Testis (tissue), 3 donors: ENCODE data around the gene ILKAP. TPM values are rescaled to one million over a fixed set of nuclear protein-coding genes. Genes with fewer than 3 reads are reported as not detected.

Experiments used
- DNase-seq: peaks from one replicate; pipeline ENCODE4 v3.0.0-alpha.2; 2019
- H3K27ac ChIP-seq, 2 donors: fragments of 200-600 bp; sonication (generic); one replicate each; pipeline ENCODE4 v1.5.1; 2019
- H3K27me3 ChIP-seq: fragments of 200-600 bp; sonication (generic); one replicate; pipeline ENCODE4 v1.5.1; 2019
- H3K36me3 ChIP-seq: fragments of 200-600 bp; sonication (generic); one replicate; pipeline ENCODE4 v1.5.1; 2017; ENCODE audit warnings: low read depth; ENCODE audit errors: missing control alignments
- H3K4me1 ChIP-seq: fragments of 200-600 bp; sonication (generic); one replicate; pipeline ENCODE4 v1.5.1; 2019
- H3K4me3 ChIP-seq, 2 donors: fragments of 200-600 bp; sonication (generic); one replicate each; pipeline ENCODE4 v1.5.1; 2017 to 2019
- H3K9me3 ChIP-seq: fragments of 200-600 bp; sonication (generic); one replicate; pipeline ENCODE4 v1.5.1; 2017
- POLR2A ChIP-seq: fragments of 450-650 bp; IDR thresholded peaks from one replicate; pipeline ENCODE4 v1.6.1; 2017; ENCODE audit warnings: antibody characterized with exemption, mild to moderate bottlenecking, moderate library complexity
- WGBS, 2 donors: methylation state at CpG; one replicate each; pipeline ENCODE4 v1.1.5; 2018; 5-methylcytosine and 5-hydroxymethylcytosine counted together
- intact Hi-C: fragments of 100-400 bp; cut with DNase I; formaldehyde crosslinking; loops from one replicate; pipeline ENCODE4 v1.15.1; 2023; ENCODE audit warnings: low total_unique reads
- polyA plus RNA-seq: library from polyadenylated mRNA; stranded (reverse); fragments of 350-450 nt; fragmentation: Illumina TruSeq; extraction: RNeasy Lipid Tissue Mini Kit (QIAGEN cat#74804); gene quantifications from one replicate; pipeline ENCODE4 v1.2.3, GENCODE V29; 2014; ENCODE audit warnings: low read depth, low replicate concordance; ENCODE audit not compliant: insufficient read depth
- total RNA-seq, 2 donors: library from RNA; depleted of rRNA; stranded (reverse); fragments of >200 nt; gene quantifications; one replicate each; pipeline ENCODE4 v1.2.3, GENCODE V29; 2016
- TF ChIP-seq, protein P1 (sequence below), 3 experiments: fragments of 450-650 bp in 2 of 3; fragments of 200-600 bp in 1 of 3; sonication (generic) in 1 of 3; IDR thresholded peaks; one replicate each; pipeline ENCODE4 v1.5.1; 2016 to 2019; ENCODE audit warnings: antibody characterized with exemption in 3 of 3, mild to moderate bottlenecking in 2 of 3, moderate library complexity in 1 of 3

ILKAP gene
- total and polyA plus RNA-seq, 3 donors from 2014 or later, result 44.8 to 65.3 (median 59.8) TPM

DNA sequence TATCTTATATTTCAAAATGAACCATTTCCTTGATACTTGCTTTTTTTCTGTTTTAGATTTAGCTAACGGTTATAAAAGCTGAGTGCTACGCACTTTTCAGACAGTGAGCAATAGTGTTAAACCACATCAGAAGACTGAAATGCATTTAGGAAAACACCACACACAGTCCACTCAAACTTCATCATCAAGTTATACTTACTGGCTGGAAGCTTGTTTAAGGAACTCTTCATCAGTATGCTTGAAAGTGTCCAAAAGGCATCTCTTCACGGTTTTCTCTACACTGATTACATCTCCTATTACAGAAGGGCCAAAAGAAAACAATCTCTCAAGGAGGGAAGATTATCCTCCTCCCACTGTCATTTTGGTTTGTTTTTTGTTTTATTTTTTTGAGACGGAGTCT is 19.7 kb downstream of the ILKAP start:
- 86 to 88% methylated on average over 4 of the region's 4 CpGs for WGBS, 2 donors
- no peak overlapping the region for H3K27ac ChIP-seq
- TF ChIP-seq, protein P1, sequence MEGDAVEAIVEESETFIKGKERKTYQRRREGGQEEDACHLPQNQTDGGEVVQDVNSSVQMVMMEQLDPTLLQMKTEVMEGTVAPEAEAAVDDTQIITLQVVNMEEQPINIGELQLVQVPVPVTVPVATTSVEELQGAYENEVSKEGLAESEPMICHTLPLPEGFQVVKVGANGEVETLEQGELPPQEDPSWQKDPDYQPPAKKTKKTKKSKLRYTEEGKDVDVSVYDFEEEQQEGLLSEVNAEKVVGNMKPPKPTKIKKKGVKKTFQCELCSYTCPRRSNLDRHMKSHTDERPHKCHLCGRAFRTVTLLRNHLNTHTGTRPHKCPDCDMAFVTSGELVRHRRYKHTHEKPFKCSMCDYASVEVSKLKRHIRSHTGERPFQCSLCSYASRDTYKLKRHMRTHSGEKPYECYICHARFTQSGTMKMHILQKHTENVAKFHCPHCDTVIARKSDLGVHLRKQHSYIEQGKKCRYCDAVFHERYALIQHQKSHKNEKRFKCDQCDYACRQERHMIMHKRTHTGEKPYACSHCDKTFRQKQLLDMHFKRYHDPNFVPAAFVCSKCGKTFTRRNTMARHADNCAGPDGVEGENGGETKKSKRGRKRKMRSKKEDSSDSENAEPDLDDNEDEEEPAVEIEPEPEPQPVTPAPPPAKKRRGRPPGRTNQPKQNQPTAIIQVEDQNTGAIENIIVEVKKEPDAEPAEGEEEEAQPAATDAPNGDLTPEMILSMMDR (IDR thresholded peaks at IDR 0.05), result no peak
- no peak for TF ChIP-seq POLR2A
- no peak for DNase-seq
- no peaks in the 10 kb centered on the region for H3K4me1 ChIP-seq
- H3K36me3 ChIP-seq, result no peaks in the 10 kb centered on the region
- no peak overlapping the region for H3K4me3 ChIP-seq
- H3K27me3 ChIP-seq, result no peaks in the 10 kb centered on the region
- H3K9me3 ChIP-seq, result no peaks in the 10 kb centered on the region
- intact Hi-C loops, result no loop called here

DNA sequence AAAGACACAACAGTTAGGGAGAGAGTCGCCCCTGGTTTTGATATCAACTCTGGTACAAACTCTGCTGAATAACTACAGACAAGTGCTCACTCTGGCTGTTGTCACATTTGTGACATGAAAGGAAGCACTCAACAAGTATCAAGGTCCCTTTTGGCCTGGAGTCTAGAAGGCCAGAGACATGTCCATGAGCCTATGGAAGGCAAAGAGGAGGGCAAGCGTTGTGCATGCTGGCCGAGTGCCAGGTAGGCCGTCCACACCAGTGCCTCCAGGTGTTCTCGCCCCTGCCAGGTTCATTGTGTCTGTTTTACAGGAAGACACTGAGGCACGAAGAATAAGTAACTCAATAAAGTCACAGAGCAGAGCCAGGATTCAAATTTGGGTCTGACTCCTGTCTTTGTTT is 21.1 kb downstream of the ILKAP start:
- 76% methylated on average over 6 of the region's 6 CpGs for WGBS, 2 donors
- no peaks in the 10 kb centered on the region for H3K36me3 ChIP-seq
- intact Hi-C loops, result no loop called here

DNA sequence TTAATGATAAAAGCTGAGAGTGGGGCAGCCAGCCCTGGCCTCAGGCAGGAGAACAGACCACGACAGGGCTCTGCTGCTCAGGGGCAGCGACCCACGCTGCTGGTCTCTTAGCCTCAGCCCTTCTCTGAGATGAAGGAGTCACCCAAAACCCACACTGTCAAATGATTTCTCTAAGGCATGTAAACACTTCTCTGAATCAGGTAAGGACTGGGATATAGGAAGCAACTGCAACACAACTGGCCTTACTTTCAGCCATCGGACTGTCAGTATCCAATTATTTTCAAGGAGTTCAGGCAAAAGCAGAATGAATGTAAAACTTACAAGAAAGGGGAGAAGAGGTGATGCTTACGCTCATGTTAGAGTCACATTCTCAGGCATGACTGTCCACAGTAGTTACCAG is 22.9 kb downstream of the ILKAP start:
- H3K9me3 ChIP-seq, result no peaks in the 10 kb centered on the region
- no peak overlapping the region for H3K27ac ChIP-seq
- no peak for DNase-seq
- TF ChIP-seq, protein P1 (IDR thresholded peaks at IDR 0.05), result no peak
- no peak for TF ChIP-seq POLR2A
- H3K4me3 ChIP-seq, result no peak overlapping the region
- H3K27me3 ChIP-seq, result no peaks in the 10 kb centered on the region
- intact Hi-C loops, result no loop called here
- no peaks in the 10 kb centered on the region for H3K36me3 ChIP-seq
- H3K4me1 ChIP-seq, result no peaks in the 10 kb centered on the region
- 82 to 85% methylated on average over 5 of the region's 5 CpGs for WGBS, 2 donors

More for the DNA sequence above, 21.1 kb downstream of the ILKAP start:
- no peak overlapping the region for H3K27ac ChIP-seq
- no peak for DNase-seq
- no peaks in the 10 kb centered on the region for H3K27me3 ChIP-seq
- H3K4me3 ChIP-seq, result no peak overlapping the region
- TF ChIP-seq, protein P1 (IDR thresholded peaks at IDR 0.05), result no peak
- TF ChIP-seq POLR2A, result no peak
- no peaks in the 10 kb centered on the region for H3K4me1 ChIP-seq
- H3K9me3 ChIP-seq, result no peaks in the 10 kb centered on the region

DNA sequence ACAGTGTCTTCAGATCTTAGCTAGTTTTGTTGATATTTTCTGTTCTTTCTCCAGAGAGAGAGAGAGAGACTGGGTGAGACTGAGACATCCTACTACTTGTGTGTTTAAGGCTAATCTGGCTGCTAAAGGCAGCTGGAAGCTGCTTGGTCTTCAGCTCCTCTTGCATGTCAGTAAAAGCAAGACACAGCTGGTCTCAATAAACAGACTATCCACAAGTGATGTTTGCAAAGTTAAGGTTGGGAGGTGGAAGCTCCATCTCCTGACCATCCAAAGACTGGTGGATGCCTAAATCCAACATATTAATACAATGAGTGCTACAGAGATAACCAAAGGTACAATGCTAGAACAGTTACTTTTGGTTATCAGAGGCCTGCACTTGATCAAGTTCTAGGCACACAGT is 26.9 kb downstream of the ILKAP start:
- no peaks in the 10 kb centered on the region for H3K4me1 ChIP-seq
- no peaks in the 10 kb centered on the region for H3K27me3 ChIP-seq
- no peak overlapping the region for H3K27ac ChIP-seq
- DNase-seq, result no peak
- intact Hi-C loops, result no loop called here
- TF ChIP-seq, protein P1 (IDR thresholded peaks at IDR 0.05), result no peak
- no peak for TF ChIP-seq POLR2A
- H3K4me3 ChIP-seq, result no peak overlapping the region
- no peaks in the 10 kb centered on the region for H3K9me3 ChIP-seq
- H3K36me3 ChIP-seq, result no peaks in the 10 kb centered on the region

DNA sequence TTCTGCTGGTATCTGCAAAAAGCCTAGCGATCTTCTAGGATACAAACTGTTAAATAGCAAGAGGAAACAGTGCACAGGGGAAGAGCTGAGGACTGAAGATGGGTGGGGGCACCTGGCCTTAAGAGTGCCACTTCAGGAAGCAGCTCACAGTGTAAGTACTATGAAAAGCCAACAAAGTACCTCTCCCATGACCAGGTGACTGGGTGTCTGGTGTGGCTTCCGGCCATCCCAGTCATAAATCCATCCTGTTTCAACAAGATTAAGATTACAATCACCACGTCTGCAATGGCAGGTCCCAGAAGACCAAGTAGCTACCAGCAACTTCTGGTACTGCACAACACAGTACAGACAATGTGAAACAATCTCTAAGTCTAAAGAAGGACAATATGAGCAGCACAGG is 28.8 kb downstream of the ILKAP start:
- H3K4me1 ChIP-seq, result peaks cover 5% of the 10 kb centered on the region
- TF ChIP-seq POLR2A, result no peak
- TF ChIP-seq, protein P1 (IDR thresholded peaks at IDR 0.05), result no peak
- 85 to 86% methylated on average over 3 of the region's 3 CpGs for WGBS, 2 donors
- no peaks in the 10 kb centered on the region for H3K27me3 ChIP-seq
- no peak overlapping the region for H3K4me3 ChIP-seq
- no peak overlapping the region for H3K27ac ChIP-seq
- no peak for DNase-seq
- intact Hi-C loops, result no loop called here
- H3K36me3 ChIP-seq, result no peaks in the 10 kb centered on the region
- H3K9me3 ChIP-seq, result no peaks in the 10 kb centered on the region
